Measurements from ENCODE around the gene ELAVL4. TPM values are rescaled to one million over a fixed set of nuclear protein-coding genes. Genes with fewer than 3 reads are reported as not detected.

ELAVL4 gene
- total RNA-seq, 1 donor from 2014 or later, result 0.43 TPM

GRCh38 chr1:50177994-50178393 lies 69.3 kb downstream of the ELAVL4 start:
- DNase-seq (ENCODE audit: low spot score), result no peak

GRCh38 chr1:50179639-50180038 lies 70.9 kb downstream of the ELAVL4 start:
- no peak for DNase-seq (ENCODE audit: low spot score)

DNA sequence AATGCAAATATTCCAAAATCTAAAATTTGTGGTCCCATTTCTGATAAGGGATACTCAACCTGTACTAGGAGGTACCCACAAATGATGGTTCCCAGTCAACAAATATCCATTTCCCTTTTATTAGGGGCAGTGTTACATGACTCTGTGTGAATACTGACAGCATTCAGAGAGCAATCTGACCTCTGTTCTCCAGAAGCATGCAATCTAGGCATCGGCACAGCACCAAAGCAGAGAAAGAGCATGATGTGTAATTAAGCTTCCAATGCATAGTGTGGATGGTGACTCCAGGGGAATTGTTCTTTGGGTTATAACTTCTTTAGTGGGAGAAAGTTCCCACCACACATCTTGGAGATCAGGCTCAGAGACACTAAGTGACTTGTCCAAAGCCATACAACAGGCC lies 71.6 kb downstream of the ELAVL4 start:
- no peak for DNase-seq (ENCODE audit: low spot score)

- DNase-seq (ENCODE audit: low spot score), result peak; percentile 32
These were observed 72.4 kb downstream of the ELAVL4 start for GRCh38 chr1:50181027-50181663.

- DNase-seq (ENCODE audit: low spot score), result no peak
These were observed 74.8 kb downstream of the ELAVL4 start for GRCh38 chr1:50183378-50184133.

- DNase-seq (ENCODE audit: low spot score), result no peak
These were observed 80.6 kb downstream of the ELAVL4 start for GRCh38 chr1:50189369-50189768.

- no peak for DNase-seq (ENCODE audit: low spot score)
These were observed 84.3 kb downstream of the ELAVL4 start for GRCh38 chr1:50193002-50193401.

DNA sequence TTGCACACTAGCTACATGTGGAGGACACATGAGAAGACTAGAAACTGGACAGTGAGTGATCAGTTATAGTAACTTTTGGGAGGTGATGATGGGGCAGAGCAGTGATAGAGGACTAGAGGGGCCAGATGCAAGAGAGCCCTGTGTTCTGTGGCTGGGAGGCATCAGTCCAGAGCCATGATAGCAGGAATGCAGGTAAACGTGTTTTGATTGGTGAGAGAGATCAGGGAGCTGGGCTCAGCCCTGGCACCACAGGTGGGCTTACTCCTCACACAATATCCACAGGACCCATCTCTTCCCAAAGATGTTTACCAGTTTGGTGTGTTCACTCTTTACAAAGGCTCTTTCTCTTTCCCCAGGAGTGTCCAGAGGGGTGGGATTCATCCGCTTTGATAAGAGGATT lies 86.5 kb downstream of the ELAVL4 start:
- DNase-seq (ENCODE audit: low spot score), result no peak

DNA sequence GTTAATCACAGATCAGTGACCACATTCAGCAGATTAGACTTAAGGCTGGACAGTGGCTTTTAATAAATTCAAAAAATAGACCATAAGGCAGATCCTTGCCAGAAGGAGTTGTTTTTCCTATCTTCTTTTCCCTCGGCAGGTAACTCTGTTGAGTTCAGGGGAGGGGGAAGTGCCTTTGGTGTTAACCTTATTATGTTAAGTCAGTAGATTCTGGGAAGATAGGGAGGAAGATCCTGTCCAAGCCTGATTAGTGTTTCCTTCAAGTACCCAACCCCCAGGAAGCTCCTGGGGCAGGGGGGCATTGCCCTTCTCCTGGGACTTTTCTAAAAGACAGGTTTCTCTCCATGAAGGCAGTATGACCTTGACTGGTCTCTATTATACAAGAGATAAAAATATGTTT lies 87.4 kb downstream of the ELAVL4 start:
- DNase-seq (ENCODE audit: low spot score), result no peak

GRCh38 chr1:50197216-50197615 lies 88.5 kb downstream of the ELAVL4 start:
- DNase-seq (ENCODE audit: low spot score), result no peak

DNA sequence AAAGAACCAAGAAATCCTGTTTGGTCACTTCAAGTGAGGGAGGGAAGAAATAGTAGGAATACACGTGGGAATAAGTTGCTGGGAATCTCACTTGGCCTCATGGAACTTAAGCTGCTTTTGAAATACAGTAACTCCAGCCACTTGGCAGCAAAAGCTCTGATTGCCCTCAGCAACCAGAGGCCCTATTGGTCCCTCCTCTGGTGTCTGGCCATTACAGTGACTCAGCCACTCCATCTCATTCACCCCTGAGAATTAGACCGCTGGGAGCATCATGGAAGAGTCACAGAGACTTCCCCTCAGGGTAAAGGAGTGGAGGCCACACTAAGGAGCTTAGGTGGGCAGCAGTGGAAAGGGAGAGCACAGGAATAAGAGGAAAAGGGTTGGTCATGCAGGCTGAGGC lies 99.6 kb downstream of the ELAVL4 start:
- DNase-seq (ENCODE audit: low spot score), result no peak

DNA sequence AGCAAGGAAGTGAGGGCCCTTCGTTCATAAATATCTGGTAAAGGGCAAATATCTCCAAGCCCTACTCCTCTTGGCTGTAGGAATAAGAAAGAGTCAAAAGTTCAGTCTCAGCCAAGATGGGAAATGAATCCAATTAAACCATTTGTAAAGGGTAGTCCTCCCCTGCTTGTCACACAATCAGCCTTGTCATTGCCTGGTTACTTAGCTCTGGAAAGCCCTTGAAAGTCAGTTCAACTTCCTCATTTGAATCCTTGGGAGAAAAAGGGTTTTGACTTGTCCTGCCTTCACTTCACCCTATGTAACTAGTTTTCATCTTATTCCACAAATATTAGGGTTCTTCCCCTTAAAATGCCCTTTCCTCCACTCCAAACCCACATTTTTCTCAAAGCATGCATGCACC lies 100.0 kb downstream of the ELAVL4 start:
- DNase-seq (ENCODE audit: low spot score), result no peak

DNA sequence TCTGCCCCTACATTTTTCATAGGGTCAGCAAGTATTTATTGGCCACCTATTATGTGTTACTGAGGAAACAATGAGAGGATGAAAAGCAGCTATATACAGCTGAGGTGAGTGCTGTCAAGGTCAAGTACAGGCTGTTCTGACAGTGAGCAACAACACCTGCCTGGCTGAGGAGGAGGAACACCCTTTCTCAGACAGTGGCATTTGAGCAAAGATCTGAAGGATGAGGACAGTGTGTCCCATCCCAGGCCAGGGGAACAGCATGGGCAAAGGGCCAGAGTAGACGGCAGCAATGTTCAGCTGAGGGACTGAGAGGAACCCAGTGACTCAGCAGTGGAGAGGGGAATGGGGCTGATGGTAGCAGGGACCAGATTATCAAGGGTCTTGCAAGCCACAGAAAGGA lies 101.0 kb downstream of the ELAVL4 start:
- DNase-seq (ENCODE audit: low spot score), result no peak

- no peak for DNase-seq (ENCODE audit: low spot score)
These were observed 104.8 kb downstream of the ELAVL4 start for GRCh38 chr1:50213505-50213904.

DNA sequence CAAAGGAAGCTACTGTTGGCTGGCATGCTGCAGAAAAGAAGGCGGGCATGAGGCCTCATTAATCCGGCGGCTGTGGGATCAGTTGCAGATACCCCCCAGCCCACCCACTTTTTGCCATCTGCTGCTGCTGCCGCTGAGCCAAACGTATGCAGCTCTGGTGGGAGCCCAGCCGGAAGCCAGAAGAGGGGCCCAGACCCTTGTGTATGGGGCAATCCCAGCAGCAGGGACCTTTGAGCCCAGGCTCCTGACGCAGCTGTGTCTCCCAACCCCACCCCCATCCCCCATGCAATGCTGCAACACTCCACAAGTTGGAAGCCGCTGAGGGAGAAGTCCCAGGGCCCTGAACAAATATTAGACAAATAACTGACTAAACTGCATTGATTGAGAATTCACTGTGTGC lies 106.0 kb downstream of the ELAVL4 start:
- DNase-seq (ENCODE audit: low spot score), result no peak

DNA sequence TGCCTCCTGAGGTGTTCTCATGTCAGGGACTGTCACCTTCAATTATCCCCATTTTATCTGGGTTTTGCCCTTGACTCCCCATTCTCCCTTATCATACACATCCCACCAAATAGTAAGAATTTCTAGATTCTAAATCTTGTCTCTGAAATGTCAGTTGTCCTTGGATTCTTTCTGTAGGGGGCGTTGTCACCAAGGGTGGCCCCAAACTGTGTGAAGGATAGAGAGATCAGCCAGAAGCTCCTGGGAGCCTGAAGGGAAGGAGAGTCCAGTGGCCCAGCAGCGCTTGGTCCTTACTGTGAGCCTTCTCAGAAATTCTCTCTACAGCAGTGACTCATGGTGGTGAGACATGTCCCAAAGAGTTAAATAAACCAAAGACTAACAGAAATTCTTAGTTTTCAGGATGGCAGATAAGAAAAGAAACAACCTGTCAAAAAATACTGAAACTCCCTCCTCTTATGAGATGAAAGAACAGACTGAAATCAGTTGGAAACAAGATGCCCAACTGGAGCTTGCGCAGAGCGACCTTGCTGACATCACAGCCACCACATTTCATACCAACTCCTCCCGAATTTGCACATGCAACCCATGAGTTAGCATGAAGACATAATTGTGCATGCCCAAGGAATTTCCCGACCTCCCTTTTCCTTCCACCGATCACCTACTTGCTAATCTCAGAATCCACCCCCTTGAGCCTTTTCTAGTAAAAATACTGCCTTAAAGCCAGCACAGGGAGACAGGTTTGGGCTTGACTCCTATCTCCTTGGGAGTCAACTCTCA lies 109.8 kb downstream of the ELAVL4 start:
- no peak for DNase-seq (ENCODE audit: low spot score)

GRCh38 chr1:50228871-50229384 lies 120.2 kb downstream of the ELAVL4 start:
- DNase-seq (ENCODE audit: low spot score), result no peak

GRCh38 chr1:50231209-50231608 lies 122.5 kb downstream of the ELAVL4 start:
- DNase-seq (ENCODE audit: low spot score), result no peak

- no peak for DNase-seq (ENCODE audit: low spot score)
These were observed 123.6 kb downstream of the ELAVL4 start for GRCh38 chr1:50232336-50232735.

- DNase-seq (ENCODE audit: low spot score), result no peak
These were observed 127.9 kb downstream of the ELAVL4 start for GRCh38 chr1:50236656-50237055.

DNA sequence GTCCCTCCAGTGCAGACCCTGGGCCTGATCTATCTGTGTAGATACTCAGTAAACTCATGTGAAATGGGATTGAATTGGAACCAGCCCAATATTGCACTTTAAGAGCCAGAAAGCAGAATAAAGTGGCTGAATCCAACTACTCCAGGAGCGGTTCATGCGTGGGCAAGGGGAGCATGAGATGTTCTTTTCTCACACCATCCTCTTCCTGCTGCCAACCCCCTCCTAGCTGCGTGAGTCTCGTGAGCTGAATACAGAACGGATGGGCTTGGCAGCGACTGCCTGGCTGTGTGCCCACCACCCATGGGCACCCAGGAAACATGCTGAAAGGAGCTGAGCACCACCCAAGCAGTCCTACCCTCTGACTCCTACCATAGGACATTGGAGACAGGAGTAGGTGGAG lies 128.3 kb downstream of the ELAVL4 start:
- DNase-seq (ENCODE audit: low spot score), result no peak

GRCh38 chr1:50243939-50244338 lies 135.2 kb downstream of the ELAVL4 start:
- no peak for DNase-seq (ENCODE audit: low spot score)

DNA sequence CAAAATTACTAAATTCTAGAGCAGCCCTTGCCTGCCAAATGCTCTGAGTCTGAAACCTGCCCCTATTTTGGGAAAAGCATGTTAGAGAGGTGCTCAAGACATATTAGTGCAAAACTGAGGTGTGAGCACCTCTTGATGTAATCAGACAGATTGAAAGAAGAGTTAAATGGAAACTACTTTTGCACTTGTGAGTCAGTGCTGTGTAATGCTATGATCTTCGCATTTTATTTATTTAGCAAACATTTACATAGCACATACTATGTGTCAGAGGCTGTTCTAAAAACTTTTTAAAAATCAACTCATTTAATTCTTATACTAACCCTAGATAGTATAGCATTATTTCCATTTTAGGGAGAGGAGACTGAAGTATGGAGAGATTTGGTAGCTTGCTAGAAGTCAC lies 138.1 kb downstream of the ELAVL4 start:
- DNase-seq (ENCODE audit: low spot score), result no peak

Data from mucosa of gallbladder (tissue), 1 donor.